ENCODE data around the gene IARS1.

IARS1 gene

DNA sequence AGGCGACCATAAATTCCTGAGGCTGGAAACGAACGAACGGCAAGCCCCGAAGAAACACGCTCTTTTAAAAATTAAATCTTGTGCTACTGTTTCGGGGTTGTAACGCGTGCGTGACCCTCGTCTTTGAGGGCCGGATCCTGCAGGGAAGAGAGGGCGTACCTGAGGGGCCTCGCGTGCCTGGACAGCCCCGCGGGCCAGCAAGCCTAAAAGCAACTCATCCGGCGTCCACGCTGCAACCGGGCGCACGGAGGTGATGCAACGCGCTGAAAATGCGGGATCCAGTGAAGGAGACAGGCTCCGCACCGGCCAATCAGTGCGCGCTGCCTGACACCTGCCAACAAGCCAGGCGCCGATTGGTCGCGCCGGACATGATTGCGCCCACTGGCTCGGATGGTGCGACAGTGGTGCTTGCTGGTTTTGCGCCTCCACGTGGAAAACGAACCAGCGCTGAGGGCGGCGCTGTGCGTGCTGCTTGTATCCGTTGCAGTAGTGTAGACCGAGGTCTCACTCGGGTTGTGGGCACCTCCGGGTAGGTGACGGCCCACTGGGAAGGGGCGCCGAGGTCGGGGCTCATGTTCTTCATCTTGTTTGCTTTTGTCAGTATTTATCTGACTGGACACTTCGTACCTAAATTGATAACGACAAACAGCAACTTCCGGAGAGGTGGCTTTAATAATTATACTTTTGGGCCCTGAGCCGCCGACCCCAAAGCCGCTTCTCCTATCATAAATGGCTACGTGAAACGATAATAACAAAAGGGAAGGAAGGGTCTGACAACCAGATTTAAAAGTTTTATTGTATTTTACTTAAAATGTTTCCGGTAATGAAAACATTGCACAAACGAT, at the start of gene IARS1:
Gene IARS1, minus strand, starts transcription at position 246 of the 845 bp plus-strand sequence. CDS start 4,278 bp downstream, outside the sequence.
- peak; percentile 98 for DNase-seq (ENCODE audit: low spot score)

DNA sequence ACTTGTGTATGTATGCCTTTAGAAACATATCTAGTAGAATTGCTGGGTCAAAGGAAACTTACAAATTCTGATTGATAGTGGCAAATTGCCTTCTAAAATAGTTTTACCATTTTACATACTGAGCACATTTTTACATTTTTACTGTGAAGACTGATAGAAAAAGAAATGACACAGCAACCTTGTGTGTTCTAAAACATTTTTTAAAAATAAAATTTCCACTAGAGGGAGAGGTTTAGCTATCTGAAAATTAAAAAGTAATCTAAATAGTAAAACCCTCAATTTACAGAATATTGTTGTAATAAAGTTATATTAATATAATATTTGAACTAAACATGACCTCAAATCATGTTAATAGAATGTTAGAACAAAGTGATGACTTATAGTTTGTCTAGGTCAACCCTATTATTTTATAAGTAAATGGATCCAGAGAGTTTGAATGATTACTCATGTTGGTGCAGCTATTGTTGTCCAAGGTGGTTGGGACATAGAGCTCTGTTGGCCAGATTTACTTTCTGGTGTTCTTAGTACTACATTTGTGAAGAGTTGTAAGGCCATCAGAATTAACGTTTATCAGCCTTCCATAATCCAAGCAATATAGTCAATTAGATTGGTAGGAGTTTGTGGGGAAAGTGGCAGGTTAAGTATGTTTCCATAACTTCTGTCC, 49.5 kb upstream of the IARS1 start:
- no peak for DNase-seq (ENCODE audit: low spot score)

DNA sequence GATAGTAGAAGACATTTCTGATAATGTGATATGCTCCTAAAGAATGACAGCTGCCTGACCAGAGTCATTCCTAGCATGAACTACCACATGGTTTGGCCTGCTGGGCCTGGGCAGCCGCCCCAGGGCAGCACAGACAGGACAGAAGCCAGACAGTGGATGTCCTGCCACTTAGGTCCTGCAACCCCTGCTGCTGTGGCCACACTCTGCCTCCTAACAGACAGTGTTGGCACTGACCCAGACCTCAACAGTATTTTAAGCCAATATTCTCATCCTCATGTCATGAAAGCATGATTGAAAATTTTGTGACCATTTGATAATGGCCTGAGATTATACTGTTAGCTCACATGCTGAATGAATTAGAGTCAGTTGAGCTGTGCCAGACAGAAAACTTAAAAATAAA, 48.1 kb upstream of the IARS1 start:
- no peak for DNase-seq (ENCODE audit: low spot score)

DNA sequence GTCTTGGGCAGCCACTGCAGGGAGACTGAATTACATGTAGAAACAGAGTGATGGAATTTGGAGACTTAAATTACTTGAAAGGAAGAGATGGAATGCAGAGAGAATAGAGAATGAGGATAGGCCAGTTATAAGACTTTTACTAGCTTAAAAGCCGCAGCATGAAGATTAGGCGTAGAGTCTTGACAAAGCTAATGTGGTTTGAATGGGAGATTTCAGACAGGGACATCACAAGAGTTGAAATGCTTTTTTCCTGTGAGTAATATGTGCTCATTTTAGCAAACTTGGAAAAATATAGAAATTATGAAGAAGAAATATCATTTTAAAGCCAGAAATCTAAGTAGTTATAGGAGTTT, 39.8 kb upstream of the IARS1 start:
- DNase-seq (ENCODE audit: low spot score) = no peak

DNA sequence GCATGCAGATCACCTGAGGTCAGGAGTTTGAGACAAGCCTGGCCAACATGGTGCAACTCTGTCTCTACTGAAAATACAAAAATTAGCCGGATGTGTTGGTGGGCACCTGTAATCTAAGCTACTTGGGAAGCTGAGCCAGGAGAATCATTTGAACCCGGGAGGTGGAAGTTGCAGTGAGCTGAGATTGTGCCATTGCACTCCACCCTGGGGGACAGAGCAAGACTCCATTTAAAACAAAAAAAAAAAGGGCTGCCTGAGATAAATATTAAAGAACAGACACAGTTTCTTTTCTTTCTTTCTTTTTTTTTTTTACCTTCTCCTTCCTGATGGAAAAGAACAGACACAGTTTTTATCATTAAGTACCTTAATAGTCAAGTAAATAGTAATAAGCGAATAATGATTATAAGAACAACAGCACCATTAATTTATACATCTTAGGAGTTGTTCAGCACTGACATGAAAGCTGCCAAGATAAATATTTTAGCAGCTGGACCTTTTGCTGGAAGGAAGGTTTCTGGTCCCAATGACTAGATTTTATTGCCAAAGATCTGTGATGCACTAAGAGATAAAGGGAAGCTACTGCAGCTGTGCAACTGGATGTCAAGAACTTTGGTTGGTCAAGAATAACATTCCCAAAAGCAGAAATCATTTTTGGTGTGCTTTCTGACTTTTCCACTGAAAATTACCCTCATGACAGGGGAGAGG, 39.2 kb upstream of the IARS1 start:
- DNase-seq (ENCODE audit: low spot score) = no peak

DNA sequence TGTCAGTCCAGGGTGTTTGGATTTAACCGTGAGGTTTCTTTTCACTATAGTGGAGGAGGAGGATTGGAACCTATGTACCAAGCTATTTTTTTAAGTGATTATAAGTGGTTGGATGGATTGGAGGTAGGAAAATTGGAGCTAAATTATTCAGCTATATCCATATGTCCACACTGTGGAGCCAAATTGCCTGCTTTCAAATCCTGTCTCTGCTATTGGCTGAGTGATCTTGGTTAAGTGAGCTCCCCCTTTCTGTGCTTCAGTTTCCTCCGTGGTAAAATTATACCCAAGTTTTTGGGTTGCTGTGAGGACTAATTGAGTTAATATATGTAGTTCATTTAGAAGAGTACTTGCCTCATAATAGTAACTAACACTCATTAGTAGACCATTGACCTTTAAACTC, 34.7 kb upstream of the IARS1 start:
- DNase-seq (ENCODE audit: low spot score) = peak; percentile 19

DNA sequence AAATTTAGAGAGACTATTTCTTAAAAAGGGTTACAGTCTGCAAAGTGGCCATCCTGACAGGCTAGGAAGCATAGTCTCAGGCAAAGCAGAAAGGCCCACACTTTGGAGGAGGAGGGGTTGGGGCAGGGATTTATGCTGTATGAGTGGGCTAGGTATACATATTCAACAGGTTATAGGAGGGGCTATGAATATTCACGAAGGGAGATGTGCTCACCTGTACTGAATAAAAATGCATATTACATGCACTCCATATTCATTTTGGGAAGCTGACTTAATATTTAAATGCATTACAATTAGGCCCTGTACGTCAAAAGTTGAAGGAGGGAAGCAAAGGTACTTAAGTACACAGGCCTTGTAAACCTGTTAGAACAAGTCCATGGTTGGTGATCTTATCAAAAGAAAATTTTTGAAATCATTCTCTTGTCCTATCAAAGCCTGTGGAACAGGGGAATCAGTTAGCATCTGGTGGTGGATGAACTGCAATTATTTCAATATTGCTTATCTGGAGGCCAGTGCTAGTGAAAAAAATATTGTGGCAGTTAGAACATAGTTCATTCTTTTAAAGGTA, 33.9 kb upstream of the IARS1 start:
- DNase-seq (ENCODE audit: low spot score) = peak; percentile 11

DNA sequence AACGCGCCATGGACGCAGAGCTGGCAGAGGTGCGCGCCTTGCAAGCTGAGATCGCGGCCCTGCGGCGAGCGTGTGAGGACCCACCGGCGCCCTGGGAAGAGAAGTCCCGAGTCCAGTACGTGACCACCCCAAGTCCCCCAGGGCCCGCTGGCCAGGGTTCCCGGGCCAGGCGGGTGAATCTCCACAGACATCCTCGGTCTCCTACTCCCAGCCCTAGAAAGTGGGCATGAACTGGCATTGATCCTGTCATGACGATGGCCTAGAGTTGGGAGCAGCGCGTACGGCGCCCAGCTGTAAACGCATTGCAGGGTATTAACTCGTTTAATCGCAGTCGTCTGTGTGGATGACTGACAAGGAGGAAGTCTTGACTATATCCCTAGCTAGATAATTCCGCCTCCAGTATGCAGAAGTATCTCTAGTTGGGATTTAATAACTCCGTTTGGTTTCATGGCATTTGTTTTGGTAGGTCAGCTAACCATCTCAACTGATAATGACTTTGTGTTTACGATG, 32.5 kb upstream of the IARS1 start:
- DNase-seq (ENCODE audit: low spot score) = no peak

DNA sequence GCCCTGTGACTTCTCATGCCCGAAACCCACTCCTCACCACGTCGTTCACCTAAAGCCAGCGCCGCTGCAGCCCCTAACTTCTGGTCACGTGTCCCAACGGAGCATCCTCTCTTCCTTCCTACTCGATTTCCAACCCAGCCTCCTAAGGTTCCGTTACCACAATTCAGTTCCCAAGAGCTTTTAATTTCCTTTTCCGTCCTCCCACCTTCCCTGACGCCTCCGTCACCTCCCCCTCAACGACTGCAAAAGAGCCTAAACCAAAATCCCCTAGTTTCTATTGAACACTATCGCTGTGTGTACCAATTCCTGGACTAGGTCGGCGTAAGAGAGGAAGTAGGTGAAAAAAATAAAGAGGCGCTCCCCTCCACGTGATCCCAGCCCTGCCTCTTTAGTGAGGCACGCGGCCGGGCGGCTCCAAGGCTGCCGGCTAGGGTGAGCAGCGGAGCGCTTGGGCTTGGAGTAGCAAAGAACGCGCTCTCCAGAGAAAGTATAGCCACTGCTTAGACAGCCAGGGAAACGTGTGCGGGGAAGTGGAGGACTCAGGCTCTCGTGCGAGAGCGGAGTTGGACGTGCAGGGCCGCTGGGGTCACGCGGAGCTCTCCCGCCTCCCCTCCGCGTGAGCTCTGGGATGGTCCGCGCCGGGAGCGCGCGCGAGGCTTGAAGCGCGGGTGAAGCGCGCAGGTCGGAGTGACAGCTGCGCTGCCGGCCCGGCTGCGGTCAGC, 31.9 kb upstream of the IARS1 start, which contains the start of the genes CENPP and NOL8:
Gene CENPP, plus strand, starts transcription at position 685 of the 722 bp plus-strand sequence.
Gene NOL8, minus strand, starts transcription at position 82 of the 722 bp plus-strand sequence. CDS start 1,189 bp downstream, outside the sequence.
- peak; percentile 93 for DNase-seq (ENCODE audit: low spot score)

DNA sequence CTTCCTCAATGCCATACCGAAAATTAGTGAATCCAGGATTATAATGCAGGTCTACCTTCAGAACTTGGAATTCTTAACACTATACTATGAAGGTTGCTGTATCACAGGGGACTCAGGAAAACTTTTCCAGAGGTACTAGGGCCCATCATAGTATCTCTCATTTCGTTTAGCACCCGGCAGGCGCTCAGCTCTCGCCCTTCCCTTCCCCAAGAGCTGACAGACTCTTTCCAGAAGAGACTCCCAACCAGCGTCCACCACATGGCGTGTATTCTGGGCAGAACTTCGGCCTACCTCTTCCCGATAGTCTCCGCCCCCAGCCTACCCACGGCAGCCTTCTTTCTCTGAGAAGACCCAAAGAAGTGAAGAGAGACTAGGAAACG, 31.4 kb upstream of the IARS1 start:
- no peak for DNase-seq (ENCODE audit: low spot score)

DNA sequence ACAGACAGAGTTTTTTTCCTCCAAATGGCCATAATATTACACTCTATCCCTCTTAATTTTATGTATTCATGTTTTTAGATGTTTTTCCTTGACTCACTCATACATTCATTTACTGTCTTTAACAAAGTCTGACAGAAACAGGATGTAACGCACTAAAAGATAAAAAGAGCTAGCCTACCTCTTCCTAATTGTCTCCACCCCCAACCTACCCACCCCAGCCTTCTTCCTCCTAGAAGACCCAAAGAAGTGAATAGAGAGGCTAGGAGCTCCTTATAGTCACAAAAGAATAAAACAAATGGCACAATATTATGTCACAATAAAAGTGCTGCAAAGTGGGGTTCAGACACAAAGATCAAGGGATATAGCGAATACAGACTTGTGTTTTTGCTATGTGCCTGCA, 30.9 kb upstream of the IARS1 start:
- no peak for DNase-seq (ENCODE audit: low spot score)

DNA sequence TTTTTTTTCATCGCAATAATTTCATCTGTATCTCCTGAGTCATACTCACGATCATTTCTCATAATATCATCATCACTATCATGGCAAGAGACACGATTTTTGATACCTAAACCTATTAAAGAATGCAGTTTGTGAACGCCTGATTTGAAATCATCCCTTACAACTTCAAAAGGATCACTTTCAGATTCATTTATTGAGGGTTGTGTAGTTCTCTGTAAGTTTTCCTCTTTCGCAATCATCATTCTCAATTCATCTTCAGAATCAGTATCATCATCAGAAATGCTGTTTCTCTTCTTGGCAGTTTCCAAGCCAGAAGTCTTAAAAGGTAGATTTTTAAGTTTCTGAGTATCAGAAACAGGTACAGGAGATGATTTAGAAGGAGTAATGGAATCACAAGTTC, 22.0 kb upstream of the IARS1 start:
- DNase-seq (ENCODE audit: low spot score) = no peak

DNA sequence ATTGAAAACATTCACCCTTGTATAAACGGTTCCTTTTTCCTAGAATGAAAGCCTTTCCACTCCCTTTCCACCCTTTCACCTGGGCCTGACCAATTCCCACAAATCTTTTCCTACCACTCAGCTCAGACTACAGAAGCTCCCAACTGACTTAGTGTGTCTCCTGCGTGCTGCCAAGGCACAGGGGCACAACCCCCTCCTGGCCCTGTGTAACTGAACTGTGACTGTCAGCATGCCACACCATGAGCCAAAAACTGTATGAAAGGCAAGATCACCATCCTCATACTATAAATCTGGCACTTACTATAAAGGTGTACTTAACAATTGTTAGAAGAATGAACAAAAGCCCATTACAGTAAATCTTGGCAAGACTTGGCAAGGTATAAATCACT, 20.1 kb upstream of the IARS1 start:
- no peak for DNase-seq (ENCODE audit: low spot score)

DNA sequence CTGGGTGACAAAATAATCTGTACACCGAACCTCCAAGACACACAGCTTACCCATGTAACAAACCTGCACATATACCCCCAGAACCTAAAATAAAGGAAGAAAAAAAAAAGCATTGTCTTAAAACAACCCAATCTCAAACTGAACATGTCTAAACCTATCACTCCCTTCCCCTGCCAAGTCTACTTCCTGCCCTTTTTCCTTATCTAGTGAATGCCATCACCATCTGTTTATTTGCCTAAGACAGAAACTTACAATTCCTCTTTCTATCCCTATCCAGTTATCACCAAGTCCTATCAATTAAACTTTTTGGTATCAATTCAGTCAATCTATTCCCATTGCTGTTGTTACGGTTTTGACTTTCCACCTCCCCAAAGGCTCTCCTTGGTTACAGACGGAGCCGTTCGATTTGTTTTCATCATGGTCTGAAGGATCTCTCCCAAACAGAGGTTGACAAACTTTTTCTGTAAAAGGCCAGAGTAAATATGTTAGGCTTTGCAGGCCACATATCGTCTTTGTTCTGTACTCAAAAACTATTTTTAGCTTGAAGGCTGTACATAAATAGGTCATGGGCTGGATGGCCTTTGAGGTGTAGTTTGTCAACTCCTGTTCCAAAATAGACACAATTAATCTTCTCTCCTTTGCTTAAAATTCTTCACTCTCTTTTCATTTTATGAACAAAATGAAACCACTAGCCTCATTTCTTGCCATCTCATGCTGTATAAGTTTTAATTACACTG, 19.6 kb upstream of the IARS1 start:
- DNase-seq (ENCODE audit: low spot score) = no peak

DNA sequence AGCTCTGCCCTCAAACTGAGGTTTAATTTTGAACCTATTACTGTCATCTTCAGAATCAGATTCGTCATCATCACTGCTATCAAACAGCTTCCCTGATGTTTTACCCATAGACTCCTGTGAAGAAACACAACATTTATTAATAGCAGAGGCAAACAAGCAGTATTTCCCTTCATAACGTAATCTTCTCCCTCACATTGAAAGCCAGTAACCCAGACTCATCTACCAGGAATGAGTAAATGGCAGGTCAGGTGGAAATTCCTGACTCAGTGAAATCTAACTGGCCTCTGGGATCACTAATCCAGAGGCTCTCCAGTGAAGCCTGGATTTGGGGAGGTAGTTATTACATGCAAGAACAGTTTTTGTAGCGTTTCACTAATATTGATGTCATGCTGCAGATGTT, 17.1 kb upstream of the IARS1 start:
- DNase-seq (ENCODE audit: low spot score) = no peak

DNA sequence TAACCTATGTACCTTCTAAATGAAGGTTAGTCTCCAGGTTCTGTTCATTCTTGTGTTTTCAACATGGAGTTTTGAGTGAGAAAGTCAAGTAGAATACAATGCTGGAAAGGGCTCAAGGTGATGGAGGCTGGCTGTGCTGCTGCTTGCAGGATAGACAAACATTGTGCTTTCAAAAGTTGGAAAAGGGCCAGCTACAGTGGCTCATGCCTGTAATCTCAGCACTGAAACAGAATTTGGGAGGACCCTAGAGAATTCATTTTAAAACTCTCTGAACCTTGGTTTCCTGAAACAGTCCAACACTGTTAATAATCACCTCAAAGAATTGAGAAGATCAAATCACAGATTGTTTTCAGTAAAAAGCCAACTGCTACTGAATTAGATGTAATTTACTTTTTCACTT, 15.4 kb upstream of the IARS1 start:
- DNase-seq (ENCODE audit: low spot score) = no peak

DNA sequence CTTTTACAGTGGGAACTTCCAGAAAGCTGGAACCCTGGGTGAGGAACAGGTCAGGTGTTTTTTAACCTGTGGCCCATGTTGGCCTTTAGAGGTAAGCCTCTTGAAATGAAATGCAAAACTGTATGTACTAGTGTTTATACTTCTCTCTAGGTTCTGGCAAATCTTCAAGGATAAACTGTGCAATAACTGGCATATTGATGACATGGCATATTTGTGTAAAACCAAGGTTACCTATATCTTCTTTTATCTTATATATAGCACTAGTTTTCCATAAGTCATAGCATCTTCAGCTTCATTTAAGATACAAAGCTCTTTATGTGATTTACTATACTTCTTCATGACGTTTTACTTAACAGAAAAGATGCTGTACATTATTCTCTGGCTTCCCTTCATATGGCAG, 7.4 kb upstream of the IARS1 start:
- no peak for DNase-seq (ENCODE audit: low spot score)

DNA sequence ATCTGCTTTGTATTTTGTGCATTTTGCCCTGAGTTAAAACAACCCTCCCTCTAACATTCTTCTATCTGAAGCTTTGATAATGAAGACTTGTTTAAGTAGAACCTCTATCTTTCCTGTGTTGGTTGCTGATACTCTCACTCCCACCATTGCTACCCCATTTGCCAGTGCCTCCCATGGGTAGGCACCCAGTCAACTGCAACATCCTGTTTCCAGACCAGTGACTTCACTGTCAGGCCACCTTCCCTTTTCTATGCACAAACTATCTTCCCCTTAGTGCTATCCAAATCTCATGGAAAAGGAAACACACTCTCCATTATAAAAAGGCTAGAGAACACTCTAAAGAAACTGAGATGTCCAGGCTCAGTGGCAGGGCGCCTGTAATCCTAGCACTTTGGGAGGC, 5.6 kb upstream of the IARS1 start:
- DNase-seq (ENCODE audit: low spot score) = no peak

DNA sequence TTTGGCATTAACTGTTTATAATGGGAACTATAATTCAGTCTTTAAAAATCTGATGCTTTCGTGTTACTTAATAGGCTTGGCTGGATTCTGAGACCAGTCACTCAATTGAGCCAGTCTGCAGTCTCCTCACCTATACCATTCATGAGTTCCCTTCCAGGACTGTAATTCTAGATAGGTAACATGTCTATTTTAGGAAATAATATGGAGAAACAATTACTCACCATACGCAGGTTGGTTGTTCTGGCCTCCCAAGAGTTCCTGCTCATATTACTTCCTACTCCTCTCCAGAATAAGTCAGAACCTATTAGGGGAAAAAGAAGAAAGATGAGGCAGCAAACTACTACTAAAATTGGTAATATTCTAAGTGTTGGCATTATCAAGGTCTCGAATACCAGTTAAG, 4.5 kb upstream of the IARS1 start:
- DNase-seq (ENCODE audit: low spot score) = no peak

DNA sequence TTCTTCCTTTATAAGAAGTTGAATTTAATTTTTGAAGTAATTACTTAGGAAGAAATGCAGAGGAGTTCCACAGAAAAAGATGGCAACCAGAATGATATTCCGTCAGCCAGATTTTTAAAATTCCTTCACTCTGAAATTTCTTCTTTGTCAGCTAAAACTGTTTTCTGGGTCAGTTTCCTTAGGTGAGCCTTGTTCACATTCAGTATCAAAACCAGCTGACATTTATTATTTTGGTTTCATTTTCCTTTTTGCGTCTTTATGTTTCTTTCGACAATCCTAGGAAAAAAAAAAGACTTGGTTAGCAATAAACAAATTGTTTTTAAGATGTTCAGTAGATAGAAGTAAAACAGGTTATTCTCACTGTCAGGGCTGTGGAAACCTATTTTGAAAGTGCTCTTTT, 4.1 kb upstream of the IARS1 start:
- DNase-seq (ENCODE audit: low spot score) = no peak

DNA sequence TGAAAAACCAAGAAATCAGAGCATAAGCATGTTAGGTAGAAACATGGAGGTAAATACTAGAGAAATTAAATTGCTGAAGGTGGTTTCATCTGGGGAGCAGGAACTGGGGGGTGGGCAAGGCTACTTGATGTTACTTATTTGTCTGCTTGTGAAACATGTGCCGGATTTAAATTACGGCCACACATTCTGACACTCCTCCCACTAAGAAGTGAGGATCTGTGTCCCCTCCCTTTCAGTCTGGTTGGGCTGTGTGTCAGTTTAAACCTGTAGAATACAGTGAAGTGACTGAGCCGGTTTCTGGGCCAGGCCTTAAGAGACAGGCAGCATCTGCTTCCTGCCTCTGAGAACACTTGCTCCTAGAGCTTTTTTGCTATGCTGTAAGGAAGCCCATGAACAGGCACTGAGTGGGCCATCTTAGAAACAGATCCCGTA, 2.3 kb upstream of the IARS1 start:
- peak; percentile 29 for DNase-seq (ENCODE audit: low spot score)

All from cerebellar cortex (tissue), 1 donor.